PC-3 (cell line): ENCODE measurements around the gene DIAPH3. TPM values are rescaled to one million over a fixed set of nuclear protein-coding genes. Genes with fewer than 3 reads are reported as not detected.

ENCODE experiments used
- ATAC-seq: fragments of 200-7000 bp; cut with Tn5 transposase; 2 replicates; pipeline ENCODE4 v1.9.1; 2020; ENCODE audit warnings: mild to moderate bottlenecking, moderate library complexity
- BruUV-seq: library from RNA; stranded (reverse); fragments of 400-500 nt; replicated peaks from 2 replicates; lab custom pipeline; 2021; lab: Mats Ljungman, UMichigan
- CTCF ChIA-PET: fragments of 300-600 bp; sonication (Branson Sonifier 250); formaldehyde crosslinking; loops from one replicate; lab custom pipeline; 2022; ENCODE audit warnings: antibody characterized with exemption; lab: Charles Lee
- POLR2A ChIA-PET: fragments of 300-600 bp; sonication (Branson Sonifier 250); formaldehyde crosslinking; loops from one replicate; lab custom pipeline; 2022; ENCODE audit warnings: antibody characterized with exemption; ENCODE audit not compliant: unreplicated experiment; lab: Charles Lee
- DNase-seq: peaks from one replicate; pipeline ENCODE4 v3.0.0-alpha.2; 2015
- H2AFZ ChIP-seq: fragments of 300-600 bp; sonication (generic); 2 replicates; pipeline ENCODE4 v1.6.0; 2016; ENCODE audit warnings: antibody characterized with exemption, low read length
- H3F3A ChIP-seq: fragments of 300-600 bp; sonication (generic); one replicate; pipeline ENCODE4 v1.6.0; 2017; ENCODE audit warnings: antibody characterized with exemption, low read length, control low read depth, mild to moderate bottlenecking; ENCODE audit not compliant: unreplicated experiment
- H3K27ac ChIP-seq: fragments of 300-600 bp; sonication (generic); 2 replicates; pipeline ENCODE4 v1.5.1; 2016; ENCODE audit warnings: mild to moderate bottlenecking, low read length
- H3K27me3 ChIP-seq: fragments of 300-600 bp; sonication (generic); 2 replicates; pipeline ENCODE4 v1.6.1; 2016; ENCODE audit warnings: low read length, mixed read lengths
- H3K36me3 ChIP-seq: fragments of 300-600 bp; sonication (generic); 2 replicates; pipeline ENCODE4 v1.6.1; 2016; ENCODE audit warnings: low read depth, mixed run types, low read length, mixed read lengths
- H3K4me1 ChIP-seq: fragments of 300-600 bp; sonication (generic); 2 replicates; pipeline ENCODE4 v1.5.1; 2016; ENCODE audit warnings: low read length; ENCODE audit not compliant: insufficient read depth
- H3K4me2 ChIP-seq: fragments of 300-600 bp; sonication (generic); 2 replicates; pipeline ENCODE4 v1.6.0; 2016; ENCODE audit warnings: low read length
- H3K4me3 ChIP-seq: fragments of 300-600 bp; sonication (generic); 2 replicates; pipeline ENCODE4 v1.5.1; 2016; ENCODE audit warnings: mild to moderate bottlenecking, low read length, mixed read lengths
- H3K79me2 ChIP-seq: fragments of 300-600 bp; sonication (generic); 2 replicates; pipeline ENCODE4 v1.6.1; 2017; ENCODE audit warnings: low read length, mixed read lengths
- H3K9ac ChIP-seq: fragments of 300-600 bp; sonication (generic); 2 replicates; pipeline ENCODE4 v1.6.0; 2016; ENCODE audit warnings: mild to moderate bottlenecking, low read length
- H3K9me2 ChIP-seq: fragments of 300-600 bp; sonication (generic); replicated peaks from 2 replicates; pipeline ENCODE4 v1.6.1; 2016; ENCODE audit warnings: mixed run types, low read length, mixed read lengths
- H3K9me3 ChIP-seq: fragments of 300-600 bp; sonication (generic); 2 replicates; pipeline ENCODE4 v1.6.1; 2016; ENCODE audit warnings: low read length, mixed read lengths
- H4K20me1 ChIP-seq: fragments of 300-600 bp; sonication (generic); 2 replicates; pipeline ENCODE4 v1.6.1; 2016; ENCODE audit warnings: low read length, mixed read lengths
- CTCF ChIP-seq: fragments of 300-600 bp; sonication (generic); conservative IDR thresholded peaks from 2 replicates; pipeline ENCODE4 v1.5.1; 2017; ENCODE audit warnings: antibody characterized with exemption, low read depth, mild to moderate bottlenecking, low read length
- EZH2 ChIP-seq: fragments of 300-600 bp; sonication (generic); IDR thresholded peaks from one replicate; pipeline ENCODE4 v1.6.1; 2017; ENCODE audit warnings: antibody characterized with exemption, mild to moderate bottlenecking, low read length; ENCODE audit not compliant: unreplicated experiment
- EZH2phosphoT487 ChIP-seq: fragments of 300-600 bp; sonication (generic); IDR thresholded peaks from 2 replicates; pipeline ENCODE4 v1.6.1; 2018; ENCODE audit warnings: mild to moderate bottlenecking, antibody characterized with exemption, low read length, borderline replicate concordance
- intact Hi-C: fragments of 100-400 bp; cut with micrococcal nuclease; formaldehyde crosslinking; loops from 2 replicates; pipeline ENCODE4 v1.9.0; 2023
- total RNA-seq: library from RNA; depleted of rRNA; stranded (reverse); fragments of >200 nt; gene quantifications from 2 replicates; pipeline ENCODE4 v1.2.3, GENCODE V29; 2014

Gene DIAPH3
- total RNA-seq, 1 experiment from 2014 or later, result 7.6 TPM

GRCh38 chr13:60118696-60119400, 44.9 kb downstream of the DIAPH3 start:
- BruUV-seq, result no TSS peak
- CTCF ChIA-PET, result no interaction called here

GRCh38 chr13:60114499-60115028, 49.2 kb downstream of the DIAPH3 start:
- no peaks in the 10 kb centered on the region for H3K9me2 ChIP-seq
- H3K4me1 ChIP-seq, result no peaks in the 10 kb centered on the region
- H3K9me3 ChIP-seq, result no peaks in the 10 kb centered on the region
- POLR2A ChIA-PET, result no interaction called here
- CTCF ChIA-PET, result no interaction called here
- no peak overlapping the region for H3K27ac ChIP-seq
- BruUV-seq, result no TSS peak
- intact Hi-C loops, result no loop called here
- H3K36me3 ChIP-seq, result peaks cover 8% of the 10 kb centered on the region
- H2AFZ ChIP-seq, result no peak overlapping the region
- no peaks in the 10 kb centered on the region for H3K27me3 ChIP-seq
- no peaks in the 10 kb centered on the region for H4K20me1 ChIP-seq
- TF ChIP-seq CTCF (no peak), EZH2 (no peak)
- H3K79me2 ChIP-seq, result no peaks in the 10 kb centered on the region
- no peaks in the 10 kb centered on the region for H3F3A ChIP-seq
- DNase-seq (no peak), ATAC-seq (no peak)
- H3K9ac ChIP-seq, result no peak overlapping the region
- H3K4me2 ChIP-seq, result no peak overlapping the region
- H3K4me3 ChIP-seq, result no peak overlapping the region

More at GRCh38 chr13:60118696-60119400, 44.9 kb downstream of the DIAPH3 start:
- Histone ChIP-seq H3K4me1 (no peaks in the 10 kb centered on the region), H3K27ac (no peak overlapping the region), H3K79me2 (no peaks in the 10 kb centered on the region), H3K9me3 (no peaks in the 10 kb centered on the region), H3K9me2 (no peaks in the 10 kb centered on the region), H3K4me3 (no peak overlapping the region), H3K9ac (no peak overlapping the region), H3K27me3 (no peaks in the 10 kb centered on the region), H3K36me3 (peaks cover 4% of the 10 kb centered on the region), H2AFZ (no peak overlapping the region), H3F3A (no peaks in the 10 kb centered on the region), H4K20me1 (no peaks in the 10 kb centered on the region), H3K4me2 (no peak overlapping the region)
- DNase-seq (no peak), ATAC-seq (no peak)
- TF ChIP-seq EZH2, result no peak
- no peak for TF ChIP-seq CTCF
- POLR2A ChIA-PET, result no interaction called here
- intact Hi-C loops, result no loop called here

- ATAC-seq, result no peak
- Histone ChIP-seq H3K27ac (no peak overlapping the region), H3F3A (no peaks in the 10 kb centered on the region), H3K9me2 (no peaks in the 10 kb centered on the region), H3K4me3 (no peak overlapping the region), H3K9me3 (no peaks in the 10 kb centered on the region), H3K36me3 (peaks cover 8% of the 10 kb centered on the region), H2AFZ (no peak overlapping the region), H3K79me2 (no peaks in the 10 kb centered on the region), H3K4me1 (no peaks in the 10 kb centered on the region), H3K27me3 (no peaks in the 10 kb centered on the region), H4K20me1 (no peaks in the 10 kb centered on the region), H3K4me2 (no peak overlapping the region), H3K9ac (no peak overlapping the region)
- TF ChIP-seq EZH2, result no peak
- TF ChIP-seq CTCF, result no peak
- no peak for TF ChIP-seq EZH2phosphoT487
- ChIA-PET CTCF (no interaction called here), POLR2A (no interaction called here)
- BruUV-seq, result no TSS peak
- intact Hi-C loops, result no loop called here
- no peak for DNase-seq
Observed at GRCh38 chr13:60112771-60113170, 51.0 kb downstream of the DIAPH3 start.
